Progenitor cell of endocrine pancreas (in vitro differentiated cells): Measurements from ENCODE around the gene ABCC8. TPM values are rescaled to one million over a fixed set of nuclear protein-coding genes. Genes with fewer than 3 reads are reported as not detected.

Source experiments
- DNase-seq: peaks from one replicate; pipeline ENCODE4 v3.0.0; 2021; ENCODE audit warnings: low spot score; ENCODE audit not compliant: unreplicated experiment
- H3K27ac Mint-ChIP-seq: 2 replicates; pipeline ENCODE4 v1.8.0; 2021; ENCODE audit warnings: mild to moderate bottlenecking, moderate library complexity, mixed read lengths
- H3K27me3 Mint-ChIP-seq: 2 replicates; pipeline ENCODE4 v1.8.0; 2021; ENCODE audit warnings: mixed read lengths
- H3K36me3 Mint-ChIP-seq: 2 replicates; pipeline ENCODE4 v1.8.0; 2022; ENCODE audit warnings: mixed read lengths; ENCODE audit not compliant: insufficient read depth
- H3K4me1 Mint-ChIP-seq: 2 replicates; pipeline ENCODE4 v1.8.0; 2021; ENCODE audit warnings: low read depth, mixed read lengths
- H3K4me3 Mint-ChIP-seq: 2 replicates; pipeline ENCODE4 v1.8.0; 2021; ENCODE audit warnings: low read depth, mild to moderate bottlenecking, moderate library complexity, mixed read lengths
- H3K9me3 Mint-ChIP-seq: 2 replicates; pipeline ENCODE4 v1.8.0; 2021; ENCODE audit warnings: low read depth, mixed read lengths
- total RNA-seq: library from RNA; stranded (reverse); gene quantifications from 2 replicates; pipeline ENCODE4 v1.2.1, GENCODE V29; 2021
- TF ChIP-seq, protein P1 (sequence below): fragments of 200-600 bp; sonication (generic); IDR thresholded peaks from one replicate; pipeline ENCODE4 v1.5.0; 2021; ENCODE audit warnings: antibody characterized with exemption, mild to moderate bottlenecking; ENCODE audit not compliant: unreplicated experiment

ABCC8 gene
- total RNA-seq, 1 donor from 2014 or later: 23.9 TPM

DNA sequence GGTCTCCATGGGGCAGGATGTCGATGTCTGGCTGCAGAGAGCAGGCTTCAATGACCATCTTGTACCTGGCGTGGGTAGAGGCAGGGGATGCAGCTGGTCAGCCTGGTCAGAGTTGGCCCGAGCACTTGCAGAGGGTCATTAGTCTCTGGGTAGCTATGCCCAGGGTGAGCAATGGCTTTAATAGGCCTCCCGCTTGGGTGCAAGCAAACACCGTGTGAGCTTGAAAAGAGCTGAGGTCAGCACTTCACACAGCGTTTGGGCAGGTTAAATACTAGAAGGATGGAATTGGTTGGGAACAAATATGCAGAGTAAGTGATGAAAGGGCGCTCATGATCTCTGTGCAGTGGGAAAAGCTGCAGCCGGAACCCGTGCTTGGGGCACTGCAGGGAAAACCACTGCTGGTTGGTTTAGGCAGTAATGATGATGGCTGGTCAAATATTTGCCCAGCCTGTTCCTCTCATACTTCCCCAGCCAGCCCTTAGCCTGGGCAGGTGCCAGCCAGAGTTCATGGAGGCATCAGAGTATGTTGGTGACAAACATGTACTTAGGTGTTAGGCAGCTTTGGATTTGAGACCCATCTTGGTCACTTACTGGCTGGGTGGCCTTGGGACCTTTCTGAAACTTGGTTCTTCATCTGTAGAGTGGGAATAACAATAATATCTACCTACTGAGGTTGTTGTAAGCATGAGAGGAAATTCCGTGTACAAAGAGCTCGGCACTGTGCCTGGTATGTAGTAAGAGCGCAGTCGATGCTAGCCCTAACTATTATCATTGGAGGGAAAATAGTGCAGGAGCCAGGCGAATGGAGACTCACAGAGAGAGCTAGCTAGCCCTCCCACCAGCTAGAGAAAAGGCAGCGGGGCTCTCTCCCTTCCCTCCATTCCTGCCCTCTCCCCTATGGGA lies 63.0 kb downstream of the ABCC8 start:
- Mint-ChIP-seq H3K36me3 (no peaks in the 10 kb centered on the region), H3K4me1 (peaks cover 14% of the 10 kb centered on the region)

GRCh38 chr11:17412488-17413180 lies 64.0 kb downstream of the ABCC8 start:
- DNase-seq: no peak
- H3K4me3 Mint-ChIP-seq: no peak overlapping the region
- peaks cover 10% of the 10 kb centered on the region for H3K4me1 Mint-ChIP-seq
- H3K36me3 Mint-ChIP-seq: no peaks in the 10 kb centered on the region
- TF ChIP-seq, protein P1, sequence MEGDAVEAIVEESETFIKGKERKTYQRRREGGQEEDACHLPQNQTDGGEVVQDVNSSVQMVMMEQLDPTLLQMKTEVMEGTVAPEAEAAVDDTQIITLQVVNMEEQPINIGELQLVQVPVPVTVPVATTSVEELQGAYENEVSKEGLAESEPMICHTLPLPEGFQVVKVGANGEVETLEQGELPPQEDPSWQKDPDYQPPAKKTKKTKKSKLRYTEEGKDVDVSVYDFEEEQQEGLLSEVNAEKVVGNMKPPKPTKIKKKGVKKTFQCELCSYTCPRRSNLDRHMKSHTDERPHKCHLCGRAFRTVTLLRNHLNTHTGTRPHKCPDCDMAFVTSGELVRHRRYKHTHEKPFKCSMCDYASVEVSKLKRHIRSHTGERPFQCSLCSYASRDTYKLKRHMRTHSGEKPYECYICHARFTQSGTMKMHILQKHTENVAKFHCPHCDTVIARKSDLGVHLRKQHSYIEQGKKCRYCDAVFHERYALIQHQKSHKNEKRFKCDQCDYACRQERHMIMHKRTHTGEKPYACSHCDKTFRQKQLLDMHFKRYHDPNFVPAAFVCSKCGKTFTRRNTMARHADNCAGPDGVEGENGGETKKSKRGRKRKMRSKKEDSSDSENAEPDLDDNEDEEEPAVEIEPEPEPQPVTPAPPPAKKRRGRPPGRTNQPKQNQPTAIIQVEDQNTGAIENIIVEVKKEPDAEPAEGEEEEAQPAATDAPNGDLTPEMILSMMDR: no peak
- H3K27me3 Mint-ChIP-seq: peaks cover 8% of the 10 kb centered on the region
- peak overlapping the region; percentile 65 for H3K27ac Mint-ChIP-seq
- peaks cover 2% of the 10 kb centered on the region for H3K9me3 Mint-ChIP-seq

More for the DNA sequence above, 63.0 kb downstream of the ABCC8 start:
- H3K4me3 Mint-ChIP-seq: no peak overlapping the region
- no peak for DNase-seq
- TF ChIP-seq, protein P1: no peak
- H3K27ac Mint-ChIP-seq: peak overlapping the region; percentile 86
- H3K27me3 Mint-ChIP-seq: peaks cover 10% of the 10 kb centered on the region
- no peaks in the 10 kb centered on the region for H3K9me3 Mint-ChIP-seq

DNA sequence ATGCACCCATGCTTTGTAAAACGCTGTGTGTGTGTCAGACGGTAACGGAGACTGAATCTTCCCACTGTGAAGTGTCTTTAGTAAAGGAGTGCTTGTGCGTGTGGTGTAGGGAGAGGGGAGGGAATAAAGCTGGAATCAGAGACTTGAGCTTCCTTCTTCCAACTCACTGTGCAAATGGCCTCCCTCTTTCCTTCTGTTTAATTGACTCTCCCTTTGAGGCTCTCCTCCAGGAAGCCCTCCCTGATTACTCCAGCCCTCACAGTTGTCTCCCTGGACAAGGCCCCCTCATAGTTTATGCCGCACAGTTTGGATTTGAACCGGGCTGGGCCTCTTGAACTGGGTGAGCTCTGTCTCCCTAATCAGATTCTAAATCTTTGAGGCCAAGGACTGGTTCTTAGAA lies 65.2 kb downstream of the ABCC8 start:
- peaks cover 3% of the 10 kb centered on the region for H3K9me3 Mint-ChIP-seq
- peaks cover 10% of the 10 kb centered on the region for H3K4me1 Mint-ChIP-seq
- TF ChIP-seq, protein P1: no peak
- no peak overlapping the region for H3K4me3 Mint-ChIP-seq
- H3K27ac Mint-ChIP-seq: no peak overlapping the region
- DNase-seq: no peak
- peaks cover 6% of the 10 kb centered on the region for H3K27me3 Mint-ChIP-seq
- no peaks in the 10 kb centered on the region for H3K36me3 Mint-ChIP-seq

GRCh38 chr11:17410606-17411379 lies 65.9 kb downstream of the ABCC8 start:
- peaks cover 4% of the 10 kb centered on the region for H3K27me3 Mint-ChIP-seq

More at GRCh38 chr11:17410606-17411379, 65.9 kb downstream of the ABCC8 start:
- no peak for DNase-seq
- Mint-ChIP-seq H3K36me3 (no peaks in the 10 kb centered on the region), H3K4me1 (peaks cover 11% of the 10 kb centered on the region), H3K9me3 (peaks cover 3% of the 10 kb centered on the region), H3K27ac (peak overlapping the region; percentile 3), H3K4me3 (no peak overlapping the region)
- TF ChIP-seq, protein P1: no peak
